Loucy (cell line): ENCODE measurements around the gene SEMA5B.

Source experiments
- H2AFZ ChIP-seq: fragments of 200-600 bp; sonication (generic); 2 replicates; pipeline ENCODE4 v1.6.0; 2016; ENCODE audit warnings: antibody characterized with exemption, mild to moderate bottlenecking, low read length, moderate library complexity
- H3F3A ChIP-seq: fragments of 200-600 bp; 2 replicates; pipeline ENCODE4 v1.6.0; 2016; ENCODE audit warnings: antibody characterized with exemption, low read depth, mild to moderate bottlenecking
- H3K27me3 ChIP-seq: fragments of 200-600 bp; sonication (generic); 2 replicates; pipeline ENCODE4 v1.6.1; 2014; ENCODE audit warnings: low read length, mild to moderate bottlenecking; ENCODE audit not compliant: insufficient read depth, poor library complexity, severe bottlenecking
- H3K36me3 ChIP-seq: fragments of 200-600 bp; sonication (generic); 2 replicates; pipeline ENCODE4 v1.6.1; 2016; ENCODE audit warnings: low read length; ENCODE audit not compliant: insufficient read depth
- H3K4me1 ChIP-seq: fragments of 200-600 bp; sonication (generic); 2 replicates; pipeline ENCODE4 v1.5.1; 2014; ENCODE audit warnings: low read length, mild to moderate bottlenecking; ENCODE audit not compliant: insufficient read depth, poor library complexity, severe bottlenecking
- H3K4me2 ChIP-seq: fragments of 200-600 bp; sonication (generic); 2 replicates; pipeline ENCODE4 v1.6.0; 2014; ENCODE audit warnings: antibody characterized with exemption, low read length, low read depth, mild to moderate bottlenecking; ENCODE audit not compliant: poor library complexity, severe bottlenecking
- H3K4me3 ChIP-seq: fragments of 200-600 bp; sonication (generic); 2 replicates; pipeline ENCODE4 v1.5.1; 2014; ENCODE audit warnings: low read length, mild to moderate bottlenecking, mixed read lengths; ENCODE audit not compliant: poor library complexity, severe bottlenecking
- H3K79me2 ChIP-seq: fragments of 200-600 bp; sonication (generic); 2 replicates; pipeline ENCODE4 v1.6.1; 2014; ENCODE audit warnings: low read length; ENCODE audit not compliant: insufficient read depth
- H3K9ac ChIP-seq: fragments of 200-600 bp; sonication (generic); 2 replicates; pipeline ENCODE4 v1.6.0; 2014; ENCODE audit warnings: mild to moderate bottlenecking, low read depth, low read length, moderate library complexity; ENCODE audit not compliant: poor library complexity, severe bottlenecking
- H3K9me2 ChIP-seq: fragments of 200-600 bp; sonication (generic); replicated peaks from 2 replicates; pipeline ENCODE4 v1.6.1; 2016; ENCODE audit warnings: low read depth, low read length, mixed read lengths
- H3K9me3 ChIP-seq: fragments of 200-600 bp; sonication (generic); 2 replicates; pipeline ENCODE4 v1.6.1; 2014; ENCODE audit warnings: mild to moderate bottlenecking, antibody characterized with exemption, low read length, low read depth; ENCODE audit not compliant: insufficient read depth
- H4K20me1 ChIP-seq: fragments of 200-600 bp; sonication (generic); 2 replicates; pipeline ENCODE4 v1.6.0; 2014; ENCODE audit warnings: antibody characterized with exemption, low read length, mild to moderate bottlenecking; ENCODE audit not compliant: insufficient read depth, poor library complexity, severe bottlenecking
- CTCF ChIP-seq: fragments of 200-600 bp; sonication (generic); conservative IDR thresholded peaks from 2 replicates; pipeline ENCODE4 v1.5.1; 2014; ENCODE audit warnings: mild to moderate bottlenecking, antibody characterized with exemption, low read length
- EZH2phosphoT487 ChIP-seq: fragments of 200-600 bp; IDR thresholded peaks from 2 replicates; pipeline ENCODE4 v1.6.1; 2018; ENCODE audit warnings: antibody characterized with exemption, mild to moderate bottlenecking, moderate library complexity, borderline replicate concordance

SEMA5B gene

GRCh38 chr3:123076112-123076495 lies 48.5 kb upstream of the SEMA5B start:
- Histone ChIP-seq H3K9me2 (no peaks in the 10 kb centered on the region), H3K4me1 (peaks cover 75% of the 10 kb centered on the region), H4K20me1 (peaks cover 24% of the 10 kb centered on the region), H3K4me3 (no peak overlapping the region), H3K9ac (no peak overlapping the region), H3K27me3 (no peaks in the 10 kb centered on the region), H3K36me3 (no peaks in the 10 kb centered on the region), H3F3A (peaks cover 3% of the 10 kb centered on the region; the same call in 1 of the 2 replicates), H2AFZ (no peak overlapping the region), H3K79me2 (peaks cover 97% of the 10 kb centered on the region), H3K4me2 (no peak overlapping the region), H3K9me3 (no peaks in the 10 kb centered on the region)
- TF ChIP-seq CTCF (no peak), EZH2phosphoT487 (no peak)

- H3K4me2 ChIP-seq = peak overlapping the region; percentile 70
- H4K20me1 ChIP-seq = peaks cover 29% of the 10 kb centered on the region
- peaks cover 3% of the 10 kb centered on the region; the same call in 1 of the 2 replicates for H3F3A ChIP-seq
- H2AFZ ChIP-seq = no peak overlapping the region
- no peaks in the 10 kb centered on the region for H3K36me3 ChIP-seq
- no peak overlapping the region for H3K9ac ChIP-seq
- peaks cover 96% of the 10 kb centered on the region for H3K79me2 ChIP-seq
- TF ChIP-seq CTCF (no peak), EZH2phosphoT487 (no peak)
- no peaks in the 10 kb centered on the region for H3K9me2 ChIP-seq
- H3K27me3 ChIP-seq = no peaks in the 10 kb centered on the region
- H3K4me1 ChIP-seq = peaks cover 73% of the 10 kb centered on the region
- no peaks in the 10 kb centered on the region for H3K9me3 ChIP-seq
- H3K4me3 ChIP-seq = no peak overlapping the region
These were observed 47.8 kb upstream of the SEMA5B start for GRCh38 chr3:123075359-123075758.

DNA sequence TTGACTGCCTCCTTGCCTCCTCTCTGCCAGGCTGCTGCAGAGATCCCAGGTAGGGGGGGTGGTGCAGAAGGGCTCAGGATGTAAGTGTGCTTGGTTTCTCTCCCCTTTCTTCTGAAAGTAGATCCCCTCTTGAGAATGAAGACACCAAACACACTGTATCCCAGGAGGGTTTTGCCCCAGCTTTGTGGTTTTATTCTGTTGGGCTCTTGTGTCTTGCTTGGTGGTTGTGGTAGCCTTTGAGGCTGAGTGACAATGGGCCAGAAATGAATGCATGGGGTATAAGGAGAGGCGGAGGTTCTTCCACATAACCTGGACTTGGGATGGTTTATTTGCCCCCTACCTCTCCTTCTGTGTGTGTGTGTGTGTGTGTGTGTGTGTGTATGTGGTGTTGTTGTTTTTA lies 45.0 kb upstream of the SEMA5B start:
- no peaks in the 10 kb centered on the region for H3K9me2 ChIP-seq
- H3K4me1 ChIP-seq = peaks cover 77% of the 10 kb centered on the region
- H3K27me3 ChIP-seq = no peaks in the 10 kb centered on the region
- H3K4me2 ChIP-seq = peak overlapping the region; percentile 70
- peaks cover 99% of the 10 kb centered on the region for H3K79me2 ChIP-seq
- H4K20me1 ChIP-seq = peaks cover 49% of the 10 kb centered on the region
- no peak overlapping the region for H2AFZ ChIP-seq
- H3K4me3 ChIP-seq = peak overlapping the region; percentile 55
- no peaks in the 10 kb centered on the region for H3K9me3 ChIP-seq
- TF ChIP-seq EZH2phosphoT487 = no peak
- no peak for TF ChIP-seq CTCF
- H3K36me3 ChIP-seq = no peaks in the 10 kb centered on the region
- H3K9ac ChIP-seq = peak overlapping the region; percentile 15
- peaks cover 3% of the 10 kb centered on the region; the same call in 1 of the 2 replicates for H3F3A ChIP-seq
